Activated T-helper 9 cell treated with anti-CD3 and anti-CD28 coated beads, Interleukin-2, amount 50 U/mL, for 16 hours (primary cell): ENCODE measurements around the gene CSNK1A1L.
"Not testable (repeated sequence)": the region's sequence is repeated elsewhere in the genome, so short reads cannot be mapped to it uniquely, and the experiment has no call there.

Experiments
- DNase-seq: peaks from one replicate; pipeline ENCODE4 v3.0.0-alpha.2; 2020; ENCODE audit warnings: low read depth

CSNK1A1L gene

GRCh38 chr13:37058910-37059847, 46.3 kb downstream of the CSNK1A1L start, which contains the start of gene SUPT20H:
Gene SUPT20H (minus strand): TSS chr13:37059688. CDS start chr13:37051490, 8,198 bp downstream.
- peak; percentile 90 for DNase-seq

- not testable (repeated sequence) for DNase-seq
These were observed 49.2 kb downstream of the CSNK1A1L start for GRCh38 chr13:37056228-37056627.
